ENCODE data around the gene ULK2.

DNA sequence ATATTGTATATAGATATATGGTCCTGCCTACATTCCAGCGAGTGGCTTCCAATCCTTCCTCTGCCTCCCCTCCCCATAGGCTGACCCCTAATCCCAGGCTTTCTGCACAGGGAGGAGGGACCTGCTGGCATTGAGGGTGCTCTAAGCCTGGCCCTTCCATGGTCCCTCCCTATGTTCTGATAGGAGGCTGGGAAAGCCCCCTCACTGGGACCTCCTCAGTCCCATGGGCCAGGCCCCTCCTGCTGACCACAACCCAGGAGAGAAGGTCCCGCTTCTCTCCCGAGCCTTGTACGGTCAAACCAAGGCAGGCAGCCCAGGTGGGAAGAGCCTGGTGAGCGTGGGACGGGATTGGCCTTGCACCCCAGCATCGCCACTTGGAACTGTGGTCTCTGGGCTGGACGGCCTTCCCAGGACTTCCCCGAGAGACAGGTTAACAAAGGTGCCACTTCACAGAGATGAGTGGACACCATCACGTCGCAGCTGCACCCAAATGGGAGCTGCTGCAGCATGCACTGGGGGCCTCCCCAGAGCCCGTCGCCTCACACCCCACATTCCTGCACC is 120.5 kb downstream of the ULK2 start:
- TF ChIP-seq, protein P1, sequence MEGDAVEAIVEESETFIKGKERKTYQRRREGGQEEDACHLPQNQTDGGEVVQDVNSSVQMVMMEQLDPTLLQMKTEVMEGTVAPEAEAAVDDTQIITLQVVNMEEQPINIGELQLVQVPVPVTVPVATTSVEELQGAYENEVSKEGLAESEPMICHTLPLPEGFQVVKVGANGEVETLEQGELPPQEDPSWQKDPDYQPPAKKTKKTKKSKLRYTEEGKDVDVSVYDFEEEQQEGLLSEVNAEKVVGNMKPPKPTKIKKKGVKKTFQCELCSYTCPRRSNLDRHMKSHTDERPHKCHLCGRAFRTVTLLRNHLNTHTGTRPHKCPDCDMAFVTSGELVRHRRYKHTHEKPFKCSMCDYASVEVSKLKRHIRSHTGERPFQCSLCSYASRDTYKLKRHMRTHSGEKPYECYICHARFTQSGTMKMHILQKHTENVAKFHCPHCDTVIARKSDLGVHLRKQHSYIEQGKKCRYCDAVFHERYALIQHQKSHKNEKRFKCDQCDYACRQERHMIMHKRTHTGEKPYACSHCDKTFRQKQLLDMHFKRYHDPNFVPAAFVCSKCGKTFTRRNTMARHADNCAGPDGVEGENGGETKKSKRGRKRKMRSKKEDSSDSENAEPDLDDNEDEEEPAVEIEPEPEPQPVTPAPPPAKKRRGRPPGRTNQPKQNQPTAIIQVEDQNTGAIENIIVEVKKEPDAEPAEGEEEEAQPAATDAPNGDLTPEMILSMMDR (conservative IDR thresholded peaks at IDR 0.05; ENCODE audit: low read depth, low read length) = no peak
- no peak for TF ChIP-seq EZH2 (IDR thresholded peaks at IDR 0.05; ENCODE audit: low read length, unreplicated experiment)

Data from PC-3 (cell line).